Stimulated activated CD8-positive, alpha-beta memory T cell treated with anti-CD3 and anti-CD28 coated beads, Interleukin-4, amount 100 ng/mL, for 1 hour (primary cell): Measurements from ENCODE around the gene KIRREL1.

Experiments
- DNase-seq, 2 donors: peaks; one replicate each; pipeline ENCODE4 v3.0.0-alpha.2; 2020; ENCODE audit warnings: low read depth in 2 of 2, low spot score in 1 of 2

The KIRREL1 gene

DNA sequence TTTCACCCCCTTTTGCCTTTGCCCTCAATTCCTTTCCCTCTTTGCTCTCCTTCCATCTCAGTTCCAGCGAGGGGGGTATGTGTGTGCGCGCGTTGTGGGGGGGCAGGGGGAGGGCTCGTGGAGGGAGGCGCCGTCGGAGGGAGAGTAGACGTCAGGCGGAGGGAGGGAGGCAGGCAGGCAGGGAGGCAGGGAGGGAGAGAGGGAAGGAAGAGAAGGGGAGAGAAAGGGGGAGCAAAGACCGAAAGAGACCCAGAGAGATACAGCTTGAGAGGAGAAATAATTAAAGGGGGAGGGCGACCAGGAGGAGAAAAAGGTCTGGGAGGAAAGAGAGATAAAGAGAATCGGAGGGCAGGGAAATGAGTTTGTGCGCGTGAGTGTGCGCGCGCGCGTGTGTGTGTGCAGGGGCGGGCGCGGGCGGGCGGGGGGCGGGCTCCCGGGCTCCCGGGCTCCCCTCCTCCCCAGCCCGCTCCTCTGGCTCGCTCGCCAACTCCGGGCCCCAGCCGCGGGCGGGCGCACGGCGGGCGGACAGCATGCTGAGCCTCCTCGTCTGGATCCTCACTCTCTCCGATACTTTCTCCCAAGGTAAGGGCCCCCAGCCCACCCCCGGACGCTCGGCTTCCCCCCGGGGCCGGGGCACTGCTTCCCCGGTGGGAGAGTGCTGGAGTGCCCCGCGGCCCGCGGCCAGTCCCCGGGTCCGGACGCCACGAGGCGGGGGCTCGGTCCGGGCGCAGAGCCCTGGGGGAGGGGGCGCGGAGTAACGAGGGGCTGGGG, at the start of gene KIRREL1:
KIRREL1 (plus strand) TSS at position 499 of the 771 bp plus-strand sequence; CDS start at position 531, 32 bp downstream.
- no peak for DNase-seq

GRCh38 chr1:157944663-157945280, 48.7 kb upstream of the KIRREL1 start:
- DNase-seq, result no peak

DNA sequence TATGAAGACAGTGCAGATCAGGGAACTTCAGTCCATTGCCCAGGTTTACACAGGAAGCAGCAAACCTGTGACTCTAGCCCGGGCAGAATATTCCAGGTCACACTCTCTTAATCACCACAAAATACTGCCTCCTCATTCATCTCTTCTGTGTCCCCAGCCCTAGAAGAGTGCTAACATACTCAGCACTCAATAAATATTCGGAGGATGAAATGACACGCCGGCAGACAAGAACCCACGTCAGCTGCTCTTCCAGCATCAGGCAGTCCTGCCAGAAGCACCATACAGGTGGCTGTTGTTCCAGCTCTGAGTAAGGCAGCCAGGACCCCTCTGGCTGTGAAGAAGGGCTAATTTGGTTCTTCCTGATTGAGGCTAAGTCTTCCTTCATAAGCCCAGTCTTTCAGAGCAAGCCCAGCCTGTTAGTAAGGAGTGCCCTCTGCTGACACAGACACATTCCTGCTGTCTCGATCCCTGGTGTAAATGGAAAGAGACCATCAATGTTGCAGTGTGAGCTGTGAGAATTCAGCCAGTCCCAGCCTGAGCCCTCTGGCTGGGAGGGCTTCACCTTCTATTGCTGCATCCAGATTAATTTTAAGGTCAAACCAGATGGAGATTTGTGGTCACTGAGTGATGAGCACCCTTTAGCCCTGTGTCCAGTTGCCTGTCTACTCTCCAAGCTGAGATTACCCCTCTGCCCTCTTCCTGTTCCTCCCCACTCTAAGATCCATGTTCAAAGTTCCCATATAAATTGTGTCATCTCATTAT, 45.0 kb upstream of the KIRREL1 start:
- DNase-seq, result no peak

DNA sequence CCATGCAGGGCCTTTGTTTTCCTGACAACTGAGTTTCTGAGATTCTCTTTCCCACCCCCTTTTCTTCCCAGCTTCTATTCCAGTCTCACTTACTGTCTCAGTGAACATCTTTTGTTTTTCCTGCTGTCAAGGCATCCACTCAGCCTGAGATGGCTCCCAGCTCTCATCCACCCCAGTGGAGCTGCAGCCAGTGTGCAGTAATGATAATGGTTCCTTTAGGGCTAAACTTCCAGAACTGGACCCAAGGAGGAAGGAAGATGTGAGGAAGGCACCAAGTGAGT, 44.4 kb upstream of the KIRREL1 start:
- DNase-seq, result no peak

GRCh38 chr1:157951230-157951629, 42.2 kb upstream of the KIRREL1 start:
- no peak for DNase-seq

DNA sequence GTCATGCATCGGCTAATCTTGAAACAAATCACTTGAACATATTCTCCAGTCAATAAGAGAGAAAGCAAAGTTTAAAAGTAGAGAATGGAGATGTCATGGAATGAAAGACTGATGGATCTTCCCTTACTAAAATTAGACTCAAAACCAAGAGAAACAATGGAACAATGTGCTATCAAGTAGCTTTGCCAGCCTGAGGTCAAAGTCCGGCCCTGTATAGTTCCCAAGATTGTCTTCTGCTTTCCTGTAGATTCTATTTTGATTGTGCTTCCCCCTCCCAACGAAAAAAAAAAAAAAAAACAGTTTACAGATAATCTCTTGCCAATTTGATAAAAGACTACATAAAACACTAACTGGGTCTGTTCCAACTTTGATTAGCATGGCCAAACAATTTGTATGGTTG, 40.8 kb upstream of the KIRREL1 start:
- no peak for DNase-seq

- DNase-seq, result no peak
Observed at GRCh38 chr1:157955221-157955620, 38.2 kb upstream of the KIRREL1 start.

- DNase-seq, result no peak
Observed at GRCh38 chr1:157955857-157956256, 37.6 kb upstream of the KIRREL1 start.

DNA sequence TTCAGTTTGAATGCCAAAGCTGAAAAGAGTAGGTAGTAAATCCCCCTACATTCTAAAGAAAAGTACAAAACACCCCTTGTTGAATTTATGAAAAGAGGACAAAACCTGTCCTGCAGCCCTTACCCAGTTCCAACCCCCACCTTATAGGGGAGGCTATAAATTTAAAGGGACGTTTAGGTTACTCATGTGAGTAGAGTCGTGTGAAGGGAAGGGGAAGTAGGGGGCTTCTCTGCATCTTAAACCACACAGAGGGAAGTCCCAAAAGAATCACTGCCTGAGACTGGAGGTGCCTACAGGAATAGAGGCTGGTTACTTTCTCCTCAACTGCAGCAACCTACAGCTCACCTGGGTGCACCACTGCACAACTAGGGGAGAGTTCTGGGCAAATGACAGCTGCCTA, 36.7 kb upstream of the KIRREL1 start:
- no peak for DNase-seq

DNA sequence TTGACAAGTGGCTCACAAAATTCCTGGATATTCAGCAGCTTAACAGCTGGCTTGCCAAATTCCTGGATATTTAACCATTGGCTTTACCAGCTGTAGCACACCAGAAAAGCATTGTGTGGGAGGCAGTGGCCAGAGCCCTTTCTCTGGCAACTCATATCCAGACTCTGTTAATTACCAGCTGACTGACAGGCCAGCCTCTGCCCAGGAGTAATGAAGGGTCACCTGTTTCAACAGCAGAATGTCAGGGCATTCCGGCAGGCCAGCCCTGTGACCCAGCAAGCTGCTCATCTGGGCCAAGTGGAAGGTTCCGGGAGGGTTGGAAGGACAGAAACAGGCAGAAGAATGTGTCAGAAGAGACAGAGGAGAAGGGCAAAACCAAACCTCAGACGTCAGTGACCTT, 35.2 kb upstream of the KIRREL1 start:
- DNase-seq, result no peak

DNA sequence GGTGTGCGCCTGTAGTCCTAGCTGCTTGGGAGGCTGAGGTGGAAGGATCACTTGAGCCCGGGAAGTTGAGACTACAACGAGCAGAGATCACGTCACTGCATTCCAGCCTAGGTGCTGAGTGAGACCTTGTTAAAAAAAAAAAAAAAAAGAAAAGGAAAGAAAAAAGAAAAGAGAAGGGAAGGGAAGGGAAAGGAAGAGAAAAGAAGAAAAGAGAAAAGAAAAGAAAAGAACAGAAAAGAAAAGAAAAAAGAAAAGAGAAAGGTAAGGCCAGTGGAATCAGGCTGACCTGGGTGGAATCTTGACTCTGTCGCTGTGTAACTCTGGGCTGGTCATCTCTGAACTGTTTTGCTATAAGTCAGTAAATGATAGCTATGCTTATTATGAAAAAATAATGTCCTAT, 33.7 kb upstream of the KIRREL1 start:
- DNase-seq, result no peak

DNA sequence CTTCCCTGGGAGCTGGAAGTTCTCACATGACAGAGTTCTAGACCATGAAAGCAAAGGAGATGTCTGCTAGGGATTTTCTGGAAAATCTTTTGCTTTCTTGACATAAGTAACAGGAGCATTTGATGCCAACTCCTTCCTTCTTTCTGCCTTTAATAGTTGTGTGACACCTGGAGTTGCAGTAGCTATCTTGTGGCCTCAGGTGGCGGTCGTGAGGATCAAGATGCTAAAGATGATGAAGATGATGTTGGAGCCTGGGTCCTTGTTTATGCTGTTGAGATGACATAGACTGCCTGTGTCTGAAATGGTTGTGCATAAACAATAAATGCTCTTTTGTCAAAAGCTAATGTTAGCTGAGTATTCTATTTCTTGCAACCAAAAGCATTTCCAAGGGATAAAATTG, 32.7 kb upstream of the KIRREL1 start:
- no peak for DNase-seq

DNA sequence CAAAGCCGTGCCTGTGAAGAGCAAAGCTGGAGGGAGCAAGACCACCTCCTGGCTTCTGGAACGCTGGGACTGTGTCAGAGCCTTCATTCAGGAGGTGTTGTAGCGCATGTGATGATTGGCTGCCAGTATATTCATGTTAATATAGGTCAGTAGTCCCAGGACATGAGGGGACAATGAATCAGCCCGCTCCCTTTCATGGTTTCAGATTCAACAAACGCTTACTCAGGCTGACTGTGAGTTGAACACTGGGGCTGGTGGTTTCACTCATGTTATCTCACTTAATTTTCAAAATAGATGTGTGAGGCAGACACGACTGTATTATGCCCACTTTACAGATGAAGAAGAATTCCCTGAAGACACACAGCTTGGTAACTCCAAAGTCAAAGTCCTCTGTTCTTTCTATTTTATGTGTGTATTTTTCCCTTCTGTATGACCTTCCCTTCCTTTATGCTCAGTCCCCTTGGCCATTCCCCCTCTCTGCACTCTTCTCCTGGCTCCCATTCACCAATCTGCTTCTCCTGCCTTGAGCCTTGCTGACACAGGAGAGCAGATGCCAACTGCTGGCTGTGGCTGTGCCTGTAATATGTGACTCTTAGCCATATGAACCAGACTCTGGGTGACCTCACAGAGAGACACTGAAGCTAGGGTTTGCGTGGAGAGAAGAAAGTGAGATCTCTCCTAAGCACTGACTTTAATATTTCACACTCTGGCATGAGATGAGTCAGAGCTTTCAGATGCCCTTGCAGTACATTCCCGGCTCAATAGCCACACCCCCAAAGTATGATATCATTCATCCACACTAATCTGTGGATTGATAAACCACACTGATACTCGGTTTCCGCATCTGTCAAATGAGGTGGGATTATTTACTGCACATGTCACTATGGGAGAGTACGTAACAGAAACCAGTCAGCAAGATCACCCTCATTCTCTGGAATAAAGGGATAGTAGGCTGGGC, 31.4 kb upstream of the KIRREL1 start:
- no peak for DNase-seq

- DNase-seq, result no peak
Observed at GRCh38 chr1:157963713-157964112, 29.7 kb upstream of the KIRREL1 start.

GRCh38 chr1:157965584-157965983, 27.9 kb upstream of the KIRREL1 start:
- DNase-seq, result no peak

DNA sequence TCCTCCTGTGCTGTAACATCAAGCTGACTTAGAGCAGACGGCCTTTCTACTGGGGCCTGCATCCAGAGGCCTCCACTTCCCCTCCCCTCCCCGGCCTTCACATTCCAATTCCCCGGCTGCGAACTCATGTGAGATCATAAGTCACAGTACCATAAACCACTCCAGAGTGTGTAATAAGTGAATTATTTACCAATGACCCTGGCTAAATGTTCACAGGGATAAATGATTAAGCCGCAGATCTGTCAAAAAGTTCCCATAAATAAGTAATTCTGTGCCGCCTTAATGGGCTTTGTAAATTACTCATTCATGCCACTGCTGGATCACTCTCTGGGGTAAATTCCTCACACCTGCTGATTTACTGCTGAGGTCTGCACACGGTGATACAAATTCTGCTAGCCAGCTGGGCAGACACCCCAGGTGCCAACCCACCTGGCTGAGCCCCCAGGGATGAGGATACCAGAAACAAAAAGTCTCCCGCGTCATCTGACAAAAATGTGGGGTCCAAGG, 27.4 kb upstream of the KIRREL1 start:
- DNase-seq, result no peak

DNA sequence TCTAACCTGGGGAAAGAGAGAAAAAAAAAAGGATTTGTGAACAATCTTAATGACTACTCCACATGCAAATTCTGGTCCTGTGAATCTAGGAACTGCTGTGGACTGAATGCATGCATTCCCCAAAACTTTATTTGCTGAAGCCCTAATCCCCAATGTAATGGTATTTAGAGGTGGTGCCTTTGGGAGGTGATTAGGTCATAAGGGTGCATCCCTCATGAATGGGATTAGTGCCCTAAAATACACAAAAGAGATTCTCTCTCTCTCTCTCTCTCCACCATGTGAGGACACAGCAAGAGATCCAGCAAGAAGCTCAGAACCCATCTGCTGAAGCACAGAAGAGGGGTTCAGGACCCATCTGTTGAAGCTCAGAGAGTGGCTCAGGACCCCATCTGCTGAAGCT, 26.2 kb upstream of the KIRREL1 start:
- no peak for DNase-seq

DNA sequence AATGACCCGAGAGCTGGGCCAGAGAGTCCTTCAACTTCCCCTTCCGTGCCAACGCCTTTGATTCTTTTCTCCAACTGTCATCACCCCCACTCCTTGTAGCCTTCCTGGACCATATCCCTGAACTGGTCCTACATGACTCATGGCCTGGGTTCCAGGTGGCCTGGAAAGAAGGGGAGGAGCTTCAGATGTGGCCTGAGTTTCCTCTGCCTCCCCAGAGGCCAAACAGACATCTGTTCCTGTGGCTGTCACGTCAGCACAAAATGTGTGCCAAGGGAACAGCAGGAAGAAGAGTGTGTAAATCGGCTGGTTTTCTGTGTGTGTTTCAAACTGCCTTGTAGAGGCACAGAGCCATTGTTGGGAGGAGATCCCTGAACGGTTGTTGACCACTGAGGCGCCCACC, 24.9 kb upstream of the KIRREL1 start:
- DNase-seq, result no peak

GRCh38 chr1:157968946-157969345, 24.5 kb upstream of the KIRREL1 start:
- no peak for DNase-seq

- DNase-seq, result no peak
Observed at GRCh38 chr1:157969697-157970485, 23.6 kb upstream of the KIRREL1 start.
